Esophagus muscularis mucosa (tissue), 4 donors: ENCODE data around the gene GJD3. TPM values are rescaled to one million over a fixed set of nuclear protein-coding genes. Genes with fewer than 3 reads are reported as not detected.

ENCODE experiments used
- DNase-seq: peaks from one replicate; pipeline ENCODE4 v3.0.0-alpha.2; 2017; ENCODE audit errors: extremely low spot score
- H3K27ac ChIP-seq, 4 donors: fragments of 200-600 bp; sonication (generic); replicated peaks in 1 of 4; 1 replicate in 3 of 4; 2 replicates in 1 of 4; pipeline ENCODE4 v1.5.1; 2016 to 2019; ENCODE audit warnings: mild to moderate bottlenecking in 1 of 4
- H3K27me3 ChIP-seq, 4 donors: fragments of 200-600 bp; sonication (generic); one replicate each; pipeline versions ENCODE4 v1.5.1 to v1.6.0; 2016 to 2019
- H3K36me3 ChIP-seq, 4 donors: fragments of 200-600 bp; sonication (generic); one replicate each; pipeline ENCODE4 v1.5.1; 2016 to 2019
- H3K4me1 ChIP-seq, 4 donors: fragments of 200-600 bp; sonication (generic); one replicate each; pipeline ENCODE4 v1.5.1; 2016 to 2019
- H3K4me3 ChIP-seq, 4 donors: fragments of 200-600 bp; sonication (generic); 1 replicate in 2 of 4; 2 replicates in 2 of 4; pipeline ENCODE4 v1.5.1; 2016 to 2019; ENCODE audit warnings: mild to moderate bottlenecking in 4 of 4, moderate library complexity in 1 of 4
- H3K9me3 ChIP-seq, 4 donors: fragments of 200-600 bp; sonication (generic); 1 replicate in 3 of 4; 2 replicates in 1 of 4; pipeline ENCODE4 v1.5.1; 2016 to 2019
- EP300 ChIP-seq: sonication (generic); formaldehyde crosslinking; IDR thresholded peaks from one replicate; pipeline ENCODE4 v1.6.1; 2017; ENCODE audit warnings: antibody characterized with exemption
- POLR2A ChIP-seq: fragments of 450-650 bp; IDR thresholded peaks from one replicate; pipeline ENCODE4 v1.6.1; 2017; ENCODE audit warnings: antibody characterized with exemption, moderate library complexity, mild to moderate bottlenecking, low read depth
- POLR2AphosphoS5 ChIP-seq, 2 donors: sonication (generic); formaldehyde crosslinking; IDR thresholded peaks; one replicate each; pipeline ENCODE4 v1.6.1; 2017; ENCODE audit warnings: antibody characterized with exemption in 2 of 2
- WGBS: methylation state at CpG from one replicate; pipeline ENCODE4 v1.1.5; 2018; 5-methylcytosine and 5-hydroxymethylcytosine counted together
- intact Hi-C: fragments of 100-400 bp; cut with DNase I; formaldehyde crosslinking; loops from one replicate; pipeline ENCODE4 v1.15.1; 2023
- total RNA-seq, 4 donors: library from RNA; depleted of rRNA; stranded (reverse); fragments of >200 nt; gene quantifications; one replicate each; pipeline versions ENCODE4 v1.1.0 to v1.2.1, GENCODE V29; 2016
- TF ChIP-seq, protein P1 (sequence below), 3 experiments: fragments of 200-600 bp in 2 of 3; fragments of 450-650 bp in 1 of 3; sonication (generic) in 2 of 3; IDR thresholded peaks; one replicate each; pipeline ENCODE4 v1.5.1; 2017 to 2019; ENCODE audit warnings: antibody characterized with exemption in 3 of 3, mild to moderate bottlenecking in 2 of 3, moderate library complexity in 1 of 3

The GJD3 gene
- total RNA-seq, 4 donors from 2014 or later: 0.40 to 0.50 TPM; not detected in 2

DNA sequence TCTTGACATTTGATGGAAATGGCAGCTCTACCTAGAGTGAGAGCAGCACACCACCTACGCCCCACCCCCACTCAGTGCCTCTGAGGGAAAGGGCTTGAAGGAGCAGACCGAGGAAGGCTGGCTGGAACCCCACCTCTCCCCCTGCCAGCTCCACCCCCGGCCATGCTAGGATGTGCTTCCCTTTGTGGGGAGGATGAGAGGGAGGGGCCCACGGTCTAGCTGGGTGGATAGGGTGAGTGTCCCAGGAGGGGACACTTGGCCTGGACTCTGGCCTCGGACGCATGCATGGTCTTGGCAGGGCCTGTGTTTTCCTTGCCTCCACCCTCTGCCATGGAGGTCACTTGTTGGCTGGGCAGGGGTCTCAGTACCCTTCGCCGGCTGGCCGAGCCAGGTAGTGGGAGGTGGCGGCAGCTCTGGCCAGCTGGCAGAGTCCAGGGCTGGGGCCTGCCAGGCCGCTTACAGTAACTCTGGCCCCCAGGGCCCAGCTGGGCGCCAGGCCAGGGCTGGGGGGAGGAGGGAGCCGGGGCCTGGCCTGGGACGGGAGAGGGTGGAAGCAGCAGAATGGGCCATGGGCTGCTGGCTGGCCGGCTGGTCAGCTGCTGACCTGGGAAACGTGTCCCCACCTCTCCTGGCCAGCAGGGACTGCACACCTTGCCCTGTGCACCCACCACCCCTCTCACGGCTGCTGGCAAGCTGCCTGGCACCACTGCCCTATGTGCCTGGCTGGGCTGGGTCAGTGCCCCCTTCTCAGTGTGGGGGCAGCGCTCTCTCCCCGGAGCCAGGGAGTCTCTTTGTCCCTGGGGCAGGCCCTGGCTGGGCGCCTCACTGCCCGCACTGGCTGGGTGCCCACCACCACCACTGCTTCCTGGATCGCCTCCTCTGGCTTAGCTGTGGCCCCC lies 32.5 kb downstream of the GJD3 start:
- intact Hi-C loops: no loop called here
- Histone ChIP-seq H3K9me3 (no peaks in the 10 kb centered on the region), H3K4me3 (peak overlapping the region; percentile 26 to 38 (median 32)), H3K27me3 (no peaks in the 10 kb centered on the region), H3K36me3 (peaks cover 0 to 12% (median 2%) of the 10 kb centered on the region in 4 donors), H3K27ac (peak overlapping the region; percentile 94 to 98 (median 96)), H3K4me1 (peaks cover 89 to 100% (median 100%) of the 10 kb centered on the region in 4 donors)
- 11% methylated on average over 6 of the region's 22 CpGs for WGBS
- DNase-seq: no peak
- TF ChIP-seq, protein P1, sequence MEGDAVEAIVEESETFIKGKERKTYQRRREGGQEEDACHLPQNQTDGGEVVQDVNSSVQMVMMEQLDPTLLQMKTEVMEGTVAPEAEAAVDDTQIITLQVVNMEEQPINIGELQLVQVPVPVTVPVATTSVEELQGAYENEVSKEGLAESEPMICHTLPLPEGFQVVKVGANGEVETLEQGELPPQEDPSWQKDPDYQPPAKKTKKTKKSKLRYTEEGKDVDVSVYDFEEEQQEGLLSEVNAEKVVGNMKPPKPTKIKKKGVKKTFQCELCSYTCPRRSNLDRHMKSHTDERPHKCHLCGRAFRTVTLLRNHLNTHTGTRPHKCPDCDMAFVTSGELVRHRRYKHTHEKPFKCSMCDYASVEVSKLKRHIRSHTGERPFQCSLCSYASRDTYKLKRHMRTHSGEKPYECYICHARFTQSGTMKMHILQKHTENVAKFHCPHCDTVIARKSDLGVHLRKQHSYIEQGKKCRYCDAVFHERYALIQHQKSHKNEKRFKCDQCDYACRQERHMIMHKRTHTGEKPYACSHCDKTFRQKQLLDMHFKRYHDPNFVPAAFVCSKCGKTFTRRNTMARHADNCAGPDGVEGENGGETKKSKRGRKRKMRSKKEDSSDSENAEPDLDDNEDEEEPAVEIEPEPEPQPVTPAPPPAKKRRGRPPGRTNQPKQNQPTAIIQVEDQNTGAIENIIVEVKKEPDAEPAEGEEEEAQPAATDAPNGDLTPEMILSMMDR (IDR thresholded peaks at IDR 0.05): no peak
- peak; percentile 84 to 87 for TF ChIP-seq POLR2AphosphoS5 (IDR thresholded peaks at IDR 0.05)
- TF ChIP-seq POLR2A: peak; percentile 4
- no peak for TF ChIP-seq EP300

GRCh38 chr17:40330850-40331470 lies 33.6 kb downstream of the GJD3 start:
- Histone ChIP-seq H3K4me1 (peaks cover 99 to 100% (median 100%) of the 10 kb centered on the region in 4 donors), H3K36me3 (peaks cover 0 to 12% (median 2%) of the 10 kb centered on the region in 4 donors), H3K27me3 (no peaks in the 10 kb centered on the region), H3K9me3 (no peaks in the 10 kb centered on the region), H3K27ac (peak overlapping the region; percentile 94 to 98 (median 96)), H3K4me3 (peak overlapping the region in 2 of 4 donors; percentile 6 to 36)
- no peak for TF ChIP-seq EP300
- no peak for TF ChIP-seq POLR2A
- TF ChIP-seq, protein P1 (IDR thresholded peaks at IDR 0.05): no peak
- no peak for TF ChIP-seq POLR2AphosphoS5 (IDR thresholded peaks at IDR 0.05)
- intact Hi-C loops: no loop called here
- DNase-seq: no peak
- 80% methylated on average over 1 of the region's 10 CpGs for WGBS

DNA sequence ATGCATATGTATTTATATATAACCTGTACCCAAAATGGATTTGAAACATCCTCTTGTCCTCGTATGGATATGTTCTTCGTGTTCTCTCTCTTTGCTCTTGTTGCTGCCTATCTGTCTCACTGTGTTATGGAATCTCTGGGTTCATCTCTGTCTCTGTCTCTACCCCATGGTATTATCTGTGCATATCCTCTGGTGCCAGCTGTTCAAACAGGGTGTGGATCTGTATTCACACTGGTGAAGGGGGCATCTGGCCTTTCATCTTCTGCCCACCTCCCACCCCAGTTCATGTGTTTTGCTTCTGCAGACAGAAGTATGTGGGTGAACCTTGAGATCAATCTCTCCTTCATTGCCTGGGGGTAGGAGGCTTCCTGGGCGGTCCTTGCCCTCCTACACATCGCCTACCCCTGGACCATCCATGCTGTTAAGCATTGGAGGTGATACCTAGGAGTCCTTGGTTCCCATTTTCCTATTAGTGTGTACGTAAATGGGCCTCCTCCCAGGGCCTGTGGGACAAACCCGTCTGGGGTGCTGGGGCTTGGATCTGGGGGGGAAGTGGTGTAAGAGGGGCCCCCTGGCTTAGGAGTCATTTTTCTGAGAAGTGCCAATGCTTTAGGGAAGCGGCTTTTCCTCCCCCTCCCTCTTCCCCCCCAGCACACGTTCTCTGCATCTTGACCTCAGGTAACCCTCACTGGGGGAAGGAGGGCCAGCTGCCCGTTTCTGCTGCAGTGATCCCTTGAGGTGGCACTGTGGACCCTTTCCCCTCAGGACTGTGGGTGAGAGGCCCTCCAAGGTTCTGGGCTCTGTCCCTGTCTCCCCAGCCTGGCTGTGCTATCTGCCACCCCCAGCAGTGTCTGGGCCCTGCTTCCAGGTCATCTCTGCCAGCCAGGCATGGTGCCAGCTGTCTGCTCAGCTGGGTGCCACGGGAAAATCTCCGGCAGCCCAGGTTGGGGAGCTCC lies 34.4 kb downstream of the GJD3 start:
- 27% methylated on average over 11 of the region's 11 CpGs for WGBS
- Histone ChIP-seq H3K36me3 (peaks cover 0 to 12% (median 2%) of the 10 kb centered on the region in 4 donors), H3K27ac (peak overlapping the region; percentile 94 to 98 (median 96)), H3K4me1 (peaks cover 100% of the 10 kb centered on the region in 4 donors), H3K4me3 (peak overlapping the region in 1 of 4 donors; percentile 6), H3K27me3 (no peaks in the 10 kb centered on the region), H3K9me3 (no peaks in the 10 kb centered on the region)
- no peak for DNase-seq
- TF ChIP-seq POLR2AphosphoS5 (IDR thresholded peaks at IDR 0.05): peak in 1 of 2 donors; percentile 22
- TF ChIP-seq EP300: no peak
- no peak for TF ChIP-seq POLR2A
- TF ChIP-seq, protein P1 (IDR thresholded peaks at IDR 0.05): no peak
- intact Hi-C loops: no loop called here

DNA sequence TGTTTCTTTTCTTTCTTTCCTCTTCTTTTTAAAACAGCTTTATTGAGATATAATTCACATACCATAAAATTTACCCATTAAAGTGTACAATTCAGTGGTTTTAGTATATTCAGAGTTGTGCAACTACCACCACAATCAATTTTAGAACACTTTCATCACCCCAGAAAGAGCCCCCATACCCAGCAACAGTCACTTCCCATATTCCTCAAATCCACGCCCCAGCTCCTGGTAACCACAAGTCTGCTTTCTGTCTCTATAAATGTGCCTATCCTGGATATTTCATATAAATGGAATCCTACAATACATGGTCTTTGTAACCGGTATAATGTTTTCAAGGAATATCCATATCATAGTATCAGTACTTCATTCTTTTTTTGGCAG lies 36.2 kb downstream of the GJD3 start:
- TF ChIP-seq, protein P1 (IDR thresholded peaks at IDR 0.05): no peak
- TF ChIP-seq POLR2A (no peak), POLR2AphosphoS5 (IDR thresholded peaks at IDR 0.05) (no peak), EP300 (no peak)
- H3K9me3 ChIP-seq: no peaks in the 10 kb centered on the region
- H3K27me3 ChIP-seq: no peaks in the 10 kb centered on the region
- no peak for DNase-seq
- H3K36me3 ChIP-seq: peaks cover 0 to 9% (median 2%) of the 10 kb centered on the region in 4 donors
- H3K4me3 ChIP-seq: no peak overlapping the region
- H3K4me1 ChIP-seq: peaks cover 100% of the 10 kb centered on the region in 4 donors
- peak overlapping the region; percentile 94 to 98 (median 96) for H3K27ac ChIP-seq
- intact Hi-C loops: no loop called here
- WGBS: 74% methylated on average over 2 of the region's 2 CpGs
